DND-41 (cell line): ENCODE measurements around the gene NMBR.

Source experiments
- ATAC-seq: fragments of 200-7000 bp; cut with Tn5 transposase; 3 replicates; pipeline ENCODE4 v1.9.1; 2021; ENCODE audit warnings: low read depth; ENCODE audit not compliant: insufficient read depth
- DNase-seq: peaks from one replicate; pipeline ENCODE4 v3.0.0-alpha.2; 2020
- H2AFZ ChIP-seq: 2 replicates; pipeline ENCODE4 v1.6.0; 2012; ENCODE audit warnings: low read depth, low read length
- H3K27ac ChIP-seq: 2 replicates; pipeline ENCODE4 v1.5.1; 2012; ENCODE audit warnings: low read length, inconsistent platforms
- H3K27me3 ChIP-seq: fragments of 200-600 bp; sonication (generic); 2 replicates; pipeline ENCODE4 v1.6.0; 2012; ENCODE audit warnings: low read length, mild to moderate bottlenecking, inconsistent platforms; ENCODE audit not compliant: insufficient read depth, poor library complexity
- H3K36me3 ChIP-seq: 2 replicates; pipeline ENCODE4 v1.5.1; 2012; ENCODE audit warnings: low read length, inconsistent platforms; ENCODE audit not compliant: insufficient read depth
- H3K4me1 ChIP-seq: 2 replicates; pipeline ENCODE4 v1.5.1; 2012; ENCODE audit warnings: mild to moderate bottlenecking, low read length; ENCODE audit not compliant: insufficient read depth
- H3K4me2 ChIP-seq: 2 replicates; pipeline ENCODE4 v1.6.0; 2012; ENCODE audit warnings: mild to moderate bottlenecking, moderate library complexity, low read length, inconsistent platforms; ENCODE audit not compliant: insufficient read depth
- H3K4me3 ChIP-seq, 2 experiments: fragments of 200-600 bp in 1 of 2; shearing (Covaris generic) in 1 of 2; 2 replicates each; pipeline ENCODE4 v1.5.1; 2012 to 2016; ENCODE audit warnings: inconsistent platforms in 2 of 2, low read length in 2 of 2, mild to moderate bottlenecking in 2 of 2, low read depth in 1 of 2, moderate library complexity in 1 of 2
- H3K79me2 ChIP-seq: 2 replicates; pipeline ENCODE4 v1.6.0; 2012; ENCODE audit warnings: low read length, inconsistent platforms; ENCODE audit not compliant: insufficient read depth
- H3K9ac ChIP-seq: 2 replicates; pipeline ENCODE4 v1.6.0; 2012; ENCODE audit warnings: low read depth, mild to moderate bottlenecking, inconsistent platforms, low read length, moderate library complexity
- H3K9me3 ChIP-seq: 2 replicates; pipeline ENCODE4 v1.5.1; 2012; ENCODE audit warnings: low read length, moderate library complexity, mild to moderate bottlenecking, inconsistent platforms; ENCODE audit not compliant: insufficient read depth, severe bottlenecking
- H4K20me1 ChIP-seq: 2 replicates; pipeline ENCODE4 v1.6.0; 2012; ENCODE audit warnings: low read length; ENCODE audit not compliant: insufficient read depth
- EZH2 ChIP-seq: IDR thresholded peaks from 3 replicates; pipeline ENCODE4 v1.6.1; 2012; ENCODE audit warnings: borderline replicate concordance, low read depth, mild to moderate bottlenecking, moderate library complexity, low read length, inconsistent platforms; ENCODE audit not compliant: severe bottlenecking
- TF ChIP-seq, protein P1 (sequence below): IDR thresholded peaks from 2 replicates; pipeline ENCODE4 v1.5.1; 2012; ENCODE audit warnings: borderline replicate concordance, low read length, moderate library complexity, mild to moderate bottlenecking; ENCODE audit not compliant: poor library complexity, severe bottlenecking; ENCODE audit errors: extremely low read depth

The NMBR gene

DNA sequence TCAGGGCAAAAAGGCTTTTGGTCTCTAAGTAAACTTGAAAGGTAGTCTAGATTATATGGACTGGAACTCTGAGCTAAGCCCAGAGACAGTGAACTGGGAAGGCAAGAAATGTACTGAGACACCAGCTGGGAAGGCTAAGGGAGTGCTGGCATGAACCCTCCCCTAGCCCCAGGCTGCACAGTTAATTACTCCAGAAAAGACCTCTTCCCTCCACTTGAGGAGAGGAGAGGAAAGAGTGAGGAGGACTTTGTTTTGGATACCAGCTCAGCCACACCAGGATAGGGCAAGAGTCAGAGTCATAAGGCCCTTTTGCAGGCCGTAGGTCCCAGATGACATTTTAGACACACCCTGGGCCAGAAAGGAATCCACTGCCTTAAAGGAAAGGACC, 98.3 kb downstream of the NMBR start:
- no peak overlapping the region for H2AFZ ChIP-seq
- no peaks in the 10 kb centered on the region for H4K20me1 ChIP-seq
- H3K27ac ChIP-seq, result no peak overlapping the region

DNA sequence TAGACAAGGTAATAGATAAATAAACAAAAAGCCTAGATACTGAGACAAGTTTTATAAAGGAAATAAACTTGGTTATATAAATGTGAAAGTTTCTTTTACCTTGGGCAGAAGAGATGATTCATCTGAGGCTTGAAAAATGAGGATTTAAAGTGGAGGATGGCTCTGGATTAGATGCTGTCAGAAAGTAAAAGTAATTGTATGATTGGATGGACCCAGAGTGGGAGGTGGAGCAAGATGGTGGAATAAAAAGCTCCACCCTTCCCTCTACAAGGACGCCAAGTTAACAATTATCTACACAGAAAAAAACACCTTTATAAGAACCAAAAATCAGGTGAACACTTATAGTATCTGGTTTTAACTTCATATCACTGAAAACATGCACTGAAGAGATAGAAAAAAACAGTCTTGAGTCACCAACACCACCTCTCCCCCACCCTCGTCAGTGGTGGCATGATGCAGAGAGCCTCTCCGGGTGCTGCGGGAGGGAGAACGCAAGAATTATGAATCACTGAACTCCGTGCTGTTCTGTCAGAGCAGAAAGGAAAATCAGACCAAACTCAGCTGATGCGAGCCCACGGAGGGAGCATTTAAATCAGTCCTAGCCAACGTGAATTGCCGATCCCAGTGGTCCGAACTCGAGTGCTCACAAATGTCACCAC, 98.9 kb downstream of the NMBR start:
- Histone ChIP-seq H2AFZ (no peak overlapping the region), H4K20me1 (no peaks in the 10 kb centered on the region), H3K4me2 (no peak overlapping the region), H3K4me3 (no peak overlapping the region), H3K9me3 (no peaks in the 10 kb centered on the region), H3K27me3 (no peaks in the 10 kb centered on the region), H3K27ac (no peak overlapping the region), H3K9ac (no peak overlapping the region), H3K79me2 (no peaks in the 10 kb centered on the region), H3K4me1 (no peaks in the 10 kb centered on the region), H3K36me3 (no peaks in the 10 kb centered on the region)
- no peak for TF ChIP-seq EZH2
- TF ChIP-seq, protein P1, sequence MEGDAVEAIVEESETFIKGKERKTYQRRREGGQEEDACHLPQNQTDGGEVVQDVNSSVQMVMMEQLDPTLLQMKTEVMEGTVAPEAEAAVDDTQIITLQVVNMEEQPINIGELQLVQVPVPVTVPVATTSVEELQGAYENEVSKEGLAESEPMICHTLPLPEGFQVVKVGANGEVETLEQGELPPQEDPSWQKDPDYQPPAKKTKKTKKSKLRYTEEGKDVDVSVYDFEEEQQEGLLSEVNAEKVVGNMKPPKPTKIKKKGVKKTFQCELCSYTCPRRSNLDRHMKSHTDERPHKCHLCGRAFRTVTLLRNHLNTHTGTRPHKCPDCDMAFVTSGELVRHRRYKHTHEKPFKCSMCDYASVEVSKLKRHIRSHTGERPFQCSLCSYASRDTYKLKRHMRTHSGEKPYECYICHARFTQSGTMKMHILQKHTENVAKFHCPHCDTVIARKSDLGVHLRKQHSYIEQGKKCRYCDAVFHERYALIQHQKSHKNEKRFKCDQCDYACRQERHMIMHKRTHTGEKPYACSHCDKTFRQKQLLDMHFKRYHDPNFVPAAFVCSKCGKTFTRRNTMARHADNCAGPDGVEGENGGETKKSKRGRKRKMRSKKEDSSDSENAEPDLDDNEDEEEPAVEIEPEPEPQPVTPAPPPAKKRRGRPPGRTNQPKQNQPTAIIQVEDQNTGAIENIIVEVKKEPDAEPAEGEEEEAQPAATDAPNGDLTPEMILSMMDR, result no peak
- DNase-seq (no peak), ATAC-seq (no peak)

More for the DNA sequence above, 98.3 kb downstream of the NMBR start:
- no peak overlapping the region for H3K4me2 ChIP-seq
- H3K9ac ChIP-seq, result no peak overlapping the region
- ATAC-seq, result no peak
- H3K79me2 ChIP-seq, result no peaks in the 10 kb centered on the region
- H3K27me3 ChIP-seq, result no peaks in the 10 kb centered on the region
- no peaks in the 10 kb centered on the region for H3K36me3 ChIP-seq
- H3K4me3 ChIP-seq, result no peak overlapping the region
- no peaks in the 10 kb centered on the region for H3K9me3 ChIP-seq
- DNase-seq, result no peak
- TF ChIP-seq, protein P1, result no peak
- no peaks in the 10 kb centered on the region for H3K4me1 ChIP-seq

DNA sequence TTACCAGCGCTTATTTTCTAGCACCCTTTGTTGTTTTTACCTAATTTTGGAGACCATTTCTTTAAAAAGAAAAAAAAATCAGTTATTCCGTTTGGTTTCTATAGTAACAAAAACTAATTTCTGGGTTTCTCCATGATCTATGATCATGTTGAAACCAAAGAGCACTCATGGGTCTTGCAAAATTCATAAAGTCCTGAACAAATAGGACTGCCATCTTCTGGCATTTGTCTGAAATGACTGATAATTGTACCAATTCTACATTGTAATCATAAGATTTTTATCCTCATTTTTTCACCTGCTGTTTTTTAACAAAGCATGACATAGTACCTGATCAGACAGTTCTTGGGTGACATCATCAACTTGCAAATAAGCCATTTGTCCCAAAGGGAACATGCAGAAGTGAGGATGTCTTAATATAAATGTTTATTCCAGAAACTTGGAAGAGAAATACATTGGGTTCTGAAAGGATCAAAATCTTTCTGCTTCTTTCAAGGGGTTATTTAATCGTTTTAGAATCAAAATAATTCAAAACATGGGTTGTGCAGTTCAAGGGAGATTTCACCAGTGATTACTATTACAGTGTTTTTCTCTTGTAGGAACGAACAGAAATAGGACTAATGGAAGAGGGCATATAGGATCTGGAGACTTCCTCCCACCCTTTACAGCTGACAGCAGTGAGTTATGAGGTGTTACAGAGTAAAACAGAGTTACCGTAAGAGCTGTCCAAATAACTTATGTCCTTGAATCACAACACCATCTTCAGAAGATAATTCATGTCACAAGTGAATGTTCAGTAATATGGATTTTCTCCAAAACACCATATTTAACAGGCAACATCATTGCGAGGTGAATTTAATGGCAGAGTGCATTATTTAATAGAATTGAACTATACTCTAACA, 101.3 kb downstream of the NMBR start:
- Histone ChIP-seq H3K9ac (no peak overlapping the region), H3K36me3 (no peaks in the 10 kb centered on the region), H4K20me1 (no peaks in the 10 kb centered on the region), H3K27me3 (no peaks in the 10 kb centered on the region), H2AFZ (no peak overlapping the region), H3K27ac (no peak overlapping the region), H3K9me3 (no peaks in the 10 kb centered on the region), H3K4me1 (no peaks in the 10 kb centered on the region), H3K4me3 (no peak overlapping the region), H3K4me2 (no peak overlapping the region), H3K79me2 (no peaks in the 10 kb centered on the region)
- DNase-seq, result no peak
- ATAC-seq, result no peak
- TF ChIP-seq EZH2, result no peak
- TF ChIP-seq, protein P1, result peak; percentile 7
